CD4-positive, alpha-beta memory T cell (primary cell): Measurements from ENCODE around the gene TMEM59L. TPM values are rescaled to one million over a fixed set of nuclear protein-coding genes. Genes with fewer than 3 reads are reported as not detected.

Experiments
- CTCF ChIA-PET: fragments of 350-600 bp; sonication (Branson Sonifier 250); formaldehyde crosslinking; loops from one replicate; lab custom pipeline; 2021; ENCODE audit warnings: inconsistent platforms; ENCODE audit not compliant: partially characterized antibody; lab: Charles Lee
- POLR2A ChIA-PET: fragments of 350-600 bp; sonication (Branson Sonifier 250); formaldehyde crosslinking; loops from one replicate; lab custom pipeline; 2021; ENCODE audit not compliant: partially characterized antibody; lab: Charles Lee
- DNase-seq, 5 donors: peaks; one replicate each; pipeline versions ENCODE4 v3.0.0 to v3.0.0-alpha.2; 2020 to 2022; ENCODE audit warnings: mixed read lengths in 1 of 5
- H3K27ac ChIP-seq: one replicate; pipeline ENCODE4 v1.7.0; 2013; ENCODE audit warnings: low read depth, low read length
- H3K27me3 ChIP-seq: 2 replicates; pipeline ENCODE4 v1.7.0; 2013; ENCODE audit warnings: mild to moderate bottlenecking, low read length, moderate library complexity; ENCODE audit not compliant: insufficient read depth
- H3K36me3 ChIP-seq: 2 replicates; pipeline ENCODE4 v1.7.0; 2013; ENCODE audit warnings: mild to moderate bottlenecking, low read length, moderate library complexity; ENCODE audit not compliant: insufficient read depth
- H3K4me1 ChIP-seq: 2 replicates; pipeline ENCODE4 v1.7.0; 2013; ENCODE audit warnings: mild to moderate bottlenecking, low read length, moderate library complexity; ENCODE audit not compliant: insufficient read depth
- H3K4me3 ChIP-seq, 2 donors: one replicate each; pipeline ENCODE4 v1.7.0; 2013; ENCODE audit warnings: low read length in 2 of 2, mild to moderate bottlenecking in 1 of 2
- H3K9me3 ChIP-seq, 2 donors: one replicate each; pipeline ENCODE4 v1.7.0; 2013; ENCODE audit warnings: low read length in 2 of 2, control low read depth in 1 of 2; ENCODE audit not compliant: control insufficient read depth in 1 of 2
- H3K27ac Mint-ChIP-seq, 7 donors: one replicate each; pipeline ENCODE4 v1.8.0; 2020 to 2021; ENCODE audit warnings: mixed read lengths in 7 of 7, mild to moderate bottlenecking in 6 of 7, inconsistent platforms in 3 of 7, moderate library complexity in 3 of 7
- H3K27me3 Mint-ChIP-seq, 2 donors: one replicate each; pipeline ENCODE4 v1.8.0; 2020 to 2021; ENCODE audit warnings: mixed read lengths in 2 of 2
- H3K36me3 Mint-ChIP-seq, 2 donors: one replicate each; pipeline ENCODE4 v1.8.0; 2020 to 2021; ENCODE audit warnings: mixed read lengths in 2 of 2, inconsistent platforms in 1 of 2, mild to moderate bottlenecking in 1 of 2
- H3K4me1 Mint-ChIP-seq, 4 donors: one replicate each; pipeline ENCODE4 v1.8.0; 2020 to 2021; ENCODE audit warnings: mixed read lengths in 4 of 4, mild to moderate bottlenecking in 1 of 4
- H3K4me3 Mint-ChIP-seq, 8 donors: one replicate each; pipeline ENCODE4 v1.8.0; 2020 to 2021; ENCODE audit warnings: mixed read lengths in 8 of 8, mild to moderate bottlenecking in 7 of 8, moderate library complexity in 6 of 8, inconsistent platforms in 3 of 8
- H3K9me3 Mint-ChIP-seq, 8 donors: one replicate each; pipeline ENCODE4 v1.8.0; 2020 to 2021; ENCODE audit warnings: mixed read lengths in 8 of 8, mild to moderate bottlenecking in 5 of 8, inconsistent platforms in 3 of 8, moderate library complexity in 1 of 8
- intact Hi-C: fragments of 100-400 bp; cut with micrococcal nuclease; formaldehyde crosslinking; loops from one replicate; pipeline ENCODE4 v1.15.1; 2023
- polyA plus RNA-seq, 2 donors: library from polyadenylated mRNA; unstranded; fragments of 300-500 nt; fragmentation: Illumina TruSeq; gene quantifications; one replicate each; pipeline ENCODE4 v1.2.3, GENCODE V29; 2021
- total RNA-seq, 2 experiments: library from RNA; stranded (reverse); gene quantifications; one replicate each; pipeline ENCODE4 v1.2.3, GENCODE V29; 2021

Gene TMEM59L
- total and polyA plus RNA-seq, 4 experiments from 2014 or later: not detected

DNA sequence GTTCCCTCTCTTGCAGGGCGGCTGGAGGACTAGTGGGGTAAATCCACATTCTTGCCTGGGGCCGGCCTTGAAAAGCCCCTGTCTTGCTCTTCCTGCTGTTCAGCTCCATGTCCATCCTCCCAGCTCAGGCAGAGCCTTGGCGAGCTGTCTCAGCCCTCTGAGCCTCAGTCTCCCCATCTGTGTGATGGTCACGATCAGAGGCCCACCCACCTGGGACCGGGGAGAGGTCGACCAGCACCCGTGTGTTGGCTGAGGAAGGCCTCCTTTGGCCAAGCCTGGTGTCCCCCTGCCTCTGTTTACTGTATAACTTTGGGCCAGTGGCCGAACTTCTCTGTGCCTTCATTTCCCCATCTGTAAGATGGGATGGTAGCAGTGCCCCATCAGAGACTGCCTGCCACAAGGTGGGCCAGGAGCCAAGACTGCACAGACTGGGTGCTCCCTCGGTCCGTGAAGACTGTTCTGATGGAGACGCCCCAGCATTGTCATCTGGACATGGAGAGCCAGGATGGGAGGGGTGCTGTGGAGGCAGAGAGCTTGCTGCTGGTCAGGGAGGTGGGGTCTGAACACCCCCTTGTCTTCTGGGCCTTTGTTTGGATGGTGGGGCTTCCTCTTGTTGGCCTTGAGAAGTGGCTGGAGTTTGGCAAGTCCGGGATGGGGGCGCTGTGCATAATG lies 42.6 kb downstream of the TMEM59L start:
- Histone ChIP-seq H3K27me3 (no peaks in the 10 kb centered on the region), H3K4me1 (no peaks in the 10 kb centered on the region), H3K27ac (no peak overlapping the region), H3K4me3 (no peak overlapping the region), H3K9me3 (no peaks in the 10 kb centered on the region), H3K36me3 (no peaks in the 10 kb centered on the region)
- intact Hi-C loops: no loop called here
- DNase-seq: no peak
- CTCF ChIA-PET: no interaction called here
- no peaks in the 10 kb centered on the region for H3K9me3 Mint-ChIP-seq
- peaks cover 7 to 18% (median 11%) of the 10 kb centered on the region in 4 donors for H3K4me1 Mint-ChIP-seq
- H3K27me3 Mint-ChIP-seq: no peaks in the 10 kb centered on the region
- peak overlapping the region in 1 of 7 donors; percentile 66 for H3K27ac Mint-ChIP-seq
- H3K4me3 Mint-ChIP-seq: no peak overlapping the region
- POLR2A ChIA-PET: no interaction called here
- H3K36me3 Mint-ChIP-seq: peaks cover 3 to 6% of the 10 kb centered on the region in 2 donors

DNA sequence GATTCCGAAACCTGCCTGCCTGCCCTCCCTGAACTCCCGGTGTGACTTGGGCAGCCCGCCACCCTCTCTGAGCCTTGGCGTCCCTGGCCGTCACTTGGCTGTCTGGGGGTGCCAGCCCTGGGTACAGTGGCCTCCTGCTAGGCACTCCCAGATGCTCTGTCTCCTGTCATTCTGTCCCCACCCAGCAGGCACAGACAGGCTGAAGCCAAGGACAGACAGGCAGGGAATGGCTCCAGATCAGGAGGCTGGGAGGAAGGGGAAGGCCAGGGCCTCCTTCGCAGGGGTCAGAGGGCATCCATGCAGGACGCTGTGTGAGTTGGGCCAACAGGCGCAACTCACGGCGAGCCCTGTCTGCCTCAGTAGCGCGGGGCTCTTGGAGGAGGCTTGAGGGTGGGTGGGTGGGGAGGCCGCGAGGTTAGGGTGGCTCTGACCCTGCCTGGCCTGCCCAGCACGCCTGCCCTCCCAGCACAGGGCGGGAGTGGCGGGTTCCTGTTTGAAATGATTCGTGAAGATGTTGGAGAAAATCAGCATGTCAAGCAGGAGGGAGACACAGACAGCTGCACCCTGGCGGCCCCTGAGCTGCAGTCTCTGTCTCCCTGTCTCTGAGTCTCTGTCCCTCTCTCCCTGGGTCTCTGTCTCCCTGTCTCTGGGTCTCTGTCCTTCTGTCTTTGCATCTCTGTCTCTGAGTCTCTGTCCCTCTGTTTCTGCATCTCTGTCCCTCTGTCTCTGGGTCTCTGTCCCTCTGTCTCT lies 43.8 kb downstream of the TMEM59L start:
- Histone ChIP-seq H3K27ac (no peak overlapping the region), H3K27me3 (no peaks in the 10 kb centered on the region), H3K9me3 (no peaks in the 10 kb centered on the region), H3K36me3 (no peaks in the 10 kb centered on the region), H3K4me1 (no peaks in the 10 kb centered on the region), H3K4me3 (no peak overlapping the region)
- Mint-ChIP-seq H3K4me1 (peaks cover 11 to 21% (median 14%) of the 10 kb centered on the region in 4 donors), H3K27ac (peak overlapping the region in 2 of 7 donors; percentile 5 to 37), H3K9me3 (no peaks in the 10 kb centered on the region), H3K27me3 (no peaks in the 10 kb centered on the region), H3K4me3 (no peak overlapping the region), H3K36me3 (peaks cover 1 to 6% of the 10 kb centered on the region in 2 donors)
- intact Hi-C loops: no loop called here
- CTCF ChIA-PET: no interaction called here
- POLR2A ChIA-PET: no interaction called here
- DNase-seq: no peak

DNA sequence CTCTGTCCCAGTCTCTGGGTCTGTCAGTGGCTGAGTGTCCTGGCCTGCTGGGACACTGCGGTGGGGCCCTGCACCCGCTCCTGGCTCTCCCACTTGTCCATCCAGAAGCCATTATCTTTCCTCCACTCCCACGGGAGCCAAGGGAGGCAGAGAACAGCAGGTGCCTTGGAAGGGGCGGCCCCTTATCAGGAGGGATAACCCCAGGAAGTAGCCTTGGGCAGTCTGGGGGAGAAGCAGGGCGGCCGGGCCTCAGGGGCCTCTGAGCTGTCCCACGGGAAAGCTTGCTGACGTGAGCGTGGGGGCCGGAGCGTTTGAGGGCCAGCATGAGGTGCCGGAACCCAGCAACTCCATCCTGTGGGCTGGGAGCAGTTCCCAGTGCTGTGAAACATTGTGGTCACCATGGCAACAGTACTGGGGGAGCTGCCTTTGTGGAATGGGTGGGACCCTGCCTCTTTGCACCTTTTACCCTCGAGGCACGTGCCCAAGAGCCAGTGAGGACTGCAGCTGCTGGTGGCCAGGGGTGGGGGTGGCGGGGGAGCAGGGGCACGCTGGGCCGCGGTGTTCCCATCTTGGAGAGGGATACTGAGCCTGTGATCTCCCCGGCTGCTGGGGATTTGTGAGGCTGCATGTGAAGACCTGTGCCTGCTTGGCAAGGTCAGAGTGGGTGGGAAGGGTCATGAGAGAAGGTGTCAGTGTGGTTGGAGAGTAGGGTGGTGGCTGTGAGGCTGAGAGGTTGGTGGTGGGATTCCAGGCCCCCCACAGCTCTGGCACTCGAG lies 45.1 kb downstream of the TMEM59L start:
- ChIA-PET POLR2A (no interaction called here), CTCF (no interaction called here)
- H3K27ac Mint-ChIP-seq: peak overlapping the region in 3 of 7 donors; percentile 13 to 55 (median 36)
- no peak for DNase-seq
- Histone ChIP-seq H3K9me3 (no peaks in the 10 kb centered on the region), H3K27me3 (no peaks in the 10 kb centered on the region), H3K36me3 (no peaks in the 10 kb centered on the region), H3K27ac (no peak overlapping the region), H3K4me1 (no peaks in the 10 kb centered on the region), H3K4me3 (no peak overlapping the region)
- H3K4me3 Mint-ChIP-seq: no peak overlapping the region
- peaks cover 11 to 21% (median 14%) of the 10 kb centered on the region in 4 donors for H3K4me1 Mint-ChIP-seq
- H3K27me3 Mint-ChIP-seq: no peaks in the 10 kb centered on the region
- no peaks in the 10 kb centered on the region for H3K9me3 Mint-ChIP-seq
- H3K36me3 Mint-ChIP-seq: peaks cover 3 to 6% of the 10 kb centered on the region in 2 donors
- intact Hi-C loops: no loop called here

DNA sequence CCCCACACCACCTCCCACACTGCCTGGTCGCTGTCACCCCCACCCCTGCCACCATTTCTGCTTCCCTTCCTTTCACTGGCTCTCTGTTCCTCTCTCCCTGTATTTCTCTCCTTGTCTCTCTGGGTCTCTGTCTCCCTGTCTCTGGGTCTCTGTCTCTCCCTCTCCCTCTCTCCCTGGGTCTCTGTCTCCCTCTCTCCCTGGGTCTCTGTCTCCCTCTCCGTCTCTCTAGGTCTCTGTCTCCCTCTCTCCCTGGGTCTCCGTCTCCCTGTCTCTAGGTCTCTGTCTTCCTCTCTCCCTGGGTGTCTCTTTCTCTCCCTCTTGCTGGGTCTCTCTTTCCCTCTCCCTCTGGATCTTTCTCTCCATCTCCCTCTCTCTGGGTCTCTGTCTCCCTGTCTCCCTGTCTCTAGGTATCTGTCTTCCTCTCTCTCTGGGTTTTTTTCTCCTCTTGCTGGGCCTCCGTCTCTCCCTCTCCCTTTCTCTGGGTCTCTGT lies 45.7 kb downstream of the TMEM59L start:
- no peaks in the 10 kb centered on the region for H3K9me3 ChIP-seq
- intact Hi-C loops: no loop called here
- no peaks in the 10 kb centered on the region for H3K27me3 Mint-ChIP-seq
- ChIA-PET POLR2A (no interaction called here), CTCF (no interaction called here)
- no peak for DNase-seq
- H3K4me1 Mint-ChIP-seq: peaks cover 12 to 21% (median 16%) of the 10 kb centered on the region in 4 donors
- H3K27ac ChIP-seq: no peak overlapping the region
- H3K4me3 ChIP-seq: no peak overlapping the region
- H3K36me3 ChIP-seq: no peaks in the 10 kb centered on the region
- no peaks in the 10 kb centered on the region for H3K9me3 Mint-ChIP-seq
- H3K27me3 ChIP-seq: no peaks in the 10 kb centered on the region
- H3K4me1 ChIP-seq: no peaks in the 10 kb centered on the region
- peak overlapping the region in 2 of 7 donors; percentile 39 to 62 for H3K27ac Mint-ChIP-seq
- H3K4me3 Mint-ChIP-seq: no peak overlapping the region
- H3K36me3 Mint-ChIP-seq: peaks cover 3 to 6% of the 10 kb centered on the region in 2 donors

DNA sequence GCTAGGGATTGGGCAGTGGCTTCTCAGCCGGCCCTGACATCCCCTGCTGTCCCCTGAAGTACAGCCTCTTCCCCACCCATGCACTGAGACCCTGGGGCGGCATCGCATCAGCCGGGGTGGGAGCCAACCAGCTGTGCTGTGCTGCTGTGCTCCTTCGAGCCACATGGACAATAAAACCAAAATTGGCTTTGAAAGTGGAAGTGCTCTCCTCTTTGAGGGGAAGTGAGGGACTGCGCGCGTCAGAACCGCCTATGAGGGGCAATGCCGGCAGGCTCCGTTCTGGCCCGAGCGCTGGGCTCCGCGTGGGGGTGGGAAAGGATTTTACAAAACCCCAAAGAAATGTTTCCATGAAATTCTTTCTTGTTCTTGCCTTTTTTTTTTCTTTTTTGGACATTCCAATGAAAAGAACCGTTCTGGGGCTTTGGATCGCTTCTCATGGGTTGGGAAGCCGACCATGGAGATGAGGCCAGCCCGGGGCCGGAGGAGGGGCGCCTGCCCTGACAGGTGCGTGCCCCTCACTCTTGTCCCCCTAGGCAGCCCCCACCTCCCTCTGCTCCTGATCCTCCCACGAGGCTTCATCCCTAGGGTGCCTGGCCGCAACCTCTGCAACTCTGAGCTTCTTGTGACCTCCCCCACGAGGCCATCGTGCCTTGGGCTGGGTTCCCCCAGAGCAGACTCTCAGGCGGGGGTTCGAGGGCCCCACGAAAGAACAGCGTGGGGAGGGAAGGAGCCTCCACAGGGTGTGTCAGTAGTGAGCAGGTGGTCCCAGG lies 46.8 kb downstream of the TMEM59L start:
- CTCF ChIA-PET: no interaction called here
- H3K36me3 Mint-ChIP-seq: peaks cover 3% of the 10 kb centered on the region in 2 donors

DNA sequence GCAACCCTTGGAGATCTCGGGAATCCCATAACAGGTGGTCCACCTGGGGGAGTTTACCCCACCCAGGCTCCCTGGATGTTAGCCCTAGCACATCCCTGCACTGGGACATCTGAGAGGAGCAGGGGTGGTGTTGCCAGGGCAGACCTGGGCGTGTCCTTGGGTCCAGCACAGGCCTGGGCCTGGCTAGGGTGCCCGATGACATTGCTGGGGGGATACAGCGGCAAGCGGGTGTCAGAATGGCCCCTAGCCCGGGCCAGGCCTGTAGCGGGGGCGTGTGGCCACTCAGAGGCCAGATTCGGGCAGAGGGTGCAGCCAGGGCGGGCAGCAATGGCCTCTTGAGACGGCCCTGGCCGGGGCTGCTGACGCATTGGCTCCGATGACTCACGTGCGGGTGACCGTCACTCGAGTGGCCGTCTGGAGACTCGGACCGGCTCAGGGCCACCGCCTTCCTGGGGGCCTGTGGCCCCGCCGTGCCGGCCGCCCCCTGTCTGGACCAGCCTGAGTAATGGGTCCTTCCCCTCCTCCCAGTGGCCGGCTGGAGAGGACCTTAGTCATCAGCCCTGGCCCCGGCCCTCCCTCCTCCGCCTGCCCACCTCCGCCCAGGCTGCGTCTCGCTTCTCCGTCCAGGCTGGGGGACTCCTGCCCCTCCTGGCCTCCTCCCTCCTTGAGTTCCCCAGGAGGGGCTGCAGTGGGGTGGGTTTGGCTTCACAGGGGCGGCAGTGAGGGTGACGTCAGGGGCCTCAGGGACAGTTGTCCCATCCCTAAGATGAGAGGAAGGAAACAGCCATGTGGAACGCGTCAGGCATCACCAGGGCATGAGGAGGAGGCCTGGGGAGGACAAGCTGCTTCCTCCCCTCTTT lies 47.6 kb downstream of the TMEM59L start:
- Histone ChIP-seq H3K4me1 (peaks cover 4% of the 10 kb centered on the region), H3K9me3 (no peaks in the 10 kb centered on the region), H3K27me3 (no peaks in the 10 kb centered on the region), H3K27ac (no peak overlapping the region), H3K4me3 (no peak overlapping the region), H3K36me3 (no peaks in the 10 kb centered on the region)
- intact Hi-C loops: no loop called here
- H3K4me1 Mint-ChIP-seq: peaks cover 16 to 21% (median 21%) of the 10 kb centered on the region in 4 donors
- H3K27ac Mint-ChIP-seq: no peak overlapping the region
- POLR2A ChIA-PET: no interaction called here
- no peaks in the 10 kb centered on the region for H3K9me3 Mint-ChIP-seq
- no peaks in the 10 kb centered on the region for H3K27me3 Mint-ChIP-seq
- DNase-seq: no peak
- CTCF ChIA-PET: no interaction called here
- H3K36me3 Mint-ChIP-seq: peaks cover 0 to 3% of the 10 kb centered on the region in 2 donors
- H3K4me3 Mint-ChIP-seq: no peak overlapping the region

More for the DNA sequence above, 46.8 kb downstream of the TMEM59L start:
- Histone ChIP-seq H3K4me1 (peaks cover 4% of the 10 kb centered on the region), H3K27ac (no peak overlapping the region), H3K36me3 (no peaks in the 10 kb centered on the region), H3K27me3 (no peaks in the 10 kb centered on the region), H3K9me3 (no peaks in the 10 kb centered on the region), H3K4me3 (no peak overlapping the region)
- H3K9me3 Mint-ChIP-seq: no peaks in the 10 kb centered on the region
- POLR2A ChIA-PET: no interaction called here
- H3K27ac Mint-ChIP-seq: peak overlapping the region in 1 of 7 donors; percentile 66
- no peak for DNase-seq
- H3K27me3 Mint-ChIP-seq: no peaks in the 10 kb centered on the region
- intact Hi-C loops: no loop called here
- no peak overlapping the region for H3K4me3 Mint-ChIP-seq
- peaks cover 16 to 25% (median 21%) of the 10 kb centered on the region in 4 donors for H3K4me1 Mint-ChIP-seq
